CD14-positive monocyte (primary cell): Measurements from ENCODE around the gene LCAT. TPM values are rescaled to one million over a fixed set of nuclear protein-coding genes. Genes with fewer than 3 reads are reported as not detected.

Source experiments
- polyA plus RNA-seq, 3 donors: library from polyadenylated mRNA; depleted of rRNA in 1 of 3; unstranded in 2 of 3; stranded (reverse) in 1 of 3; fragments of 300-500 nt in 2 of 3; fragments of >200 nt in 1 of 3; fragmentation: Illumina TruSeq in 2 of 3; gene quantifications; 1 replicate in 2 of 3; 2 replicates in 1 of 3; pipeline ENCODE4 v1.2.3, GENCODE V29; 2012 to 2021

LCAT gene
- polyA plus RNA-seq, 3 donors = 0.17 to 16.2 TPM; not detected in 1

Other genes with a start within 250 kb of the LCAT start
- 1 to 10 TPM; 3.7 to 9.4 (median 3.8) TPM for gene GFOD2, start 224.8 kb downstream of the LCAT start, polyA plus RNA-seq
- gene RANBP10, start 137.6 kb downstream of the LCAT start, polyA plus RNA-seq = 10 to 100 TPM in 1 of 3 donors, 1 to 10 TPM in 2; 6.4 to 16.7 (median 6.6) TPM
- gene TSNAXIP1, start 137.2 kb downstream of the LCAT start, polyA plus RNA-seq = under 1 TPM in 1 of 3 donors, not detected in 2; 0.23 TPM
- 10 to 100 TPM; 17.6 to 84.2 (median 52.5) TPM for gene THAP11, start 101.8 kb downstream of the LCAT start, polyA plus RNA-seq
- gene NUTF2, start 97.2 kb downstream of the LCAT start, polyA plus RNA-seq = 100 to 1,000 TPM in 1 of 3 donors, 10 to 100 TPM in 2; 64.2 to 104 (median 90.3) TPM
- 100 to 1,000 TPM in 1 of 3 donors, 10 to 100 TPM in 1, 1 to 10 TPM in 1; 8.3 to 120 (median 12.4) TPM for gene CENPT, start 96.4 kb downstream of the LCAT start, polyA plus RNA-seq
- gene EDC4, start 71.1 kb downstream of the LCAT start, polyA plus RNA-seq = 10 to 100 TPM; 13.7 to 84.9 (median 18.2) TPM
- 1 to 10 TPM in 1 of 3 donors, under 1 TPM in 1, not detected in 1; 0.50 to 3.6 TPM for gene NRN1L, start 59.2 kb downstream of the LCAT start, polyA plus RNA-seq
- gene PSKH1, start 50.9 kb downstream of the LCAT start, polyA plus RNA-seq = 10 to 100 TPM; 11.0 to 19.7 (median 16.8) TPM
- 10 to 100 TPM in 1 of 3 donors, 1 to 10 TPM in 1, under 1 TPM in 1; 0.69 to 17.4 (median 1.6) TPM for gene CTRL, start 12.3 kb downstream of the LCAT start, polyA plus RNA-seq
- gene PSMB10, start 7.3 kb downstream of the LCAT start, polyA plus RNA-seq = 100 to 1,000 TPM; 158 to 798 (median 609) TPM
- gene SLC12A4, start 24.5 kb upstream of the LCAT start, polyA plus RNA-seq = 10 to 100 TPM in 1 of 3 donors, 1 to 10 TPM in 2; 7.3 to 57.2 (median 7.7) TPM
- 1 to 10 TPM in 1 of 3 donors, under 1 TPM in 2; 0.20 to 1.8 (median 0.25) TPM for gene DPEP3, start 36.4 kb upstream of the LCAT start, polyA plus RNA-seq
- gene DPEP2, start 55.4 kb upstream of the LCAT start, polyA plus RNA-seq = 100 to 1,000 TPM; 117 to 235 (median 124) TPM
- gene DPEP2NB, start 71.8 kb upstream of the LCAT start, polyA plus RNA-seq = not detected
- gene DDX28, start 79.1 kb upstream of the LCAT start, polyA plus RNA-seq = 10 to 100 TPM; 14.7 to 42.9 (median 27.7) TPM
- gene DUS2, start 79.2 kb upstream of the LCAT start, polyA plus RNA-seq = 10 to 100 TPM; 18.4 to 40.7 (median 33.2) TPM
- gene NFATC3, start 141.2 kb upstream of the LCAT start, polyA plus RNA-seq = 10 to 100 TPM; 14.3 to 21.8 (median 15.8) TPM